Neural cell (in vitro differentiated cells): Measurements from ENCODE around the gene LRRC8D. TPM values are rescaled to one million over a fixed set of nuclear protein-coding genes. Genes with fewer than 3 reads are reported as not detected.

Experiments
- H2AFZ ChIP-seq: fragments of 200-600, 300-800 bp; sonication (generic), shearing (Covaris generic); 2 replicates; pipeline ENCODE4 v1.6.0; 2014; ENCODE audit warnings: low read depth, mild to moderate bottlenecking, antibody characterized with exemption, low read length, moderate library complexity
- H3F3A ChIP-seq: fragments of 200-600 bp; shearing (Covaris generic); 2 replicates; pipeline ENCODE4 v1.6.1; 2016; ENCODE audit warnings: mild to moderate bottlenecking, moderate library complexity, mixed read lengths, antibody characterized with exemption, low read length; ENCODE audit not compliant: insufficient read depth, poor library complexity, severe bottlenecking
- H3K27ac ChIP-seq: fragments of 200-600, 300-800 bp; sonication (generic), shearing (Covaris generic); 2 replicates; pipeline ENCODE4 v1.5.1; 2014; ENCODE audit warnings: mild to moderate bottlenecking, low read length, moderate library complexity
- H3K27me3 ChIP-seq: fragments of 300-800, 200-600 bp; sonication (generic), shearing (Covaris generic); 2 replicates; pipeline ENCODE4 v1.6.0; 2014; ENCODE audit warnings: mild to moderate bottlenecking, low read depth, low read length, moderate library complexity; ENCODE audit not compliant: insufficient read depth
- H3K36me3 ChIP-seq: fragments of 300-800, 200-600 bp; sonication (generic), shearing (Covaris generic); 2 replicates; pipeline ENCODE4 v1.5.1; 2014; ENCODE audit warnings: mild to moderate bottlenecking, antibody characterized with exemption, low read length, moderate library complexity; ENCODE audit not compliant: insufficient read depth
- H3K4me2 ChIP-seq: fragments of 300-800, 200-600 bp; sonication (generic), shearing (Covaris generic); 2 replicates; pipeline ENCODE4 v1.6.0; 2014; ENCODE audit warnings: mild to moderate bottlenecking, low read length
- H3K4me3 ChIP-seq: fragments of 300-800, 200-600 bp; sonication (generic), shearing (Covaris generic); 2 replicates; pipeline ENCODE4 v1.5.1; 2014; ENCODE audit warnings: mild to moderate bottlenecking, low read length, moderate library complexity
- H3K79me2 ChIP-seq: fragments of 200-600 bp; shearing (Covaris generic); replicated peaks from 2 replicates; pipeline ENCODE4 v1.6.0; 2014; ENCODE audit warnings: mild to moderate bottlenecking, low read length, moderate library complexity; ENCODE audit not compliant: insufficient read depth
- H3K9ac ChIP-seq: fragments of 300-800, 200-600 bp; sonication (generic), shearing (Covaris generic); 2 replicates; pipeline ENCODE4 v1.6.1; 2016; ENCODE audit warnings: mild to moderate bottlenecking, low read length, mixed read lengths
- H3K9me2 ChIP-seq: fragments of 200-600 bp; shearing (Covaris generic); 2 replicates; pipeline ENCODE4 v1.6.1; 2016; ENCODE audit warnings: mild to moderate bottlenecking, low read length, mixed read lengths; ENCODE audit not compliant: insufficient read depth
- H3K9me3 ChIP-seq: fragments of 200-600, 300-800 bp; sonication (generic), shearing (Covaris generic); 2 replicates; pipeline ENCODE4 v1.6.1; 2016; ENCODE audit warnings: mild to moderate bottlenecking, mixed run types, low read length, moderate library complexity, mixed read lengths
- H4K20me1 ChIP-seq: fragments of 200-600 bp; shearing (Covaris generic); 2 replicates; pipeline ENCODE4 v1.6.1; 2016; ENCODE audit warnings: mild to moderate bottlenecking, mixed run types; ENCODE audit not compliant: insufficient read depth
- CTCF ChIP-seq: fragments of 450-650 bp; IDR thresholded peaks from 2 replicates; pipeline ENCODE4 v1.5.1; 2014; ENCODE audit warnings: antibody characterized with exemption, mild to moderate bottlenecking, moderate library complexity; ENCODE audit not compliant: poor library complexity, severe bottlenecking
- EP300 ChIP-seq: fragments of 450-650 bp; conservative IDR thresholded peaks from 2 replicates; pipeline ENCODE4 v1.6.1; 2014; ENCODE audit warnings: antibody characterized with exemption, mild to moderate bottlenecking, moderate library complexity; ENCODE audit not compliant: poor library complexity, severe bottlenecking
- EZH2 ChIP-seq: fragments of 200-600, 300-800 bp; shearing (Covaris generic), sonication (generic); IDR thresholded peaks from 2 replicates; pipeline ENCODE4 v1.6.1; 2014; ENCODE audit warnings: antibody characterized with exemption, low read length, borderline replicate concordance, mild to moderate bottlenecking; ENCODE audit not compliant: insufficient read depth, poor library complexity, severe bottlenecking
- MXI1 ChIP-seq: fragments of 450-650 bp; conservative IDR thresholded peaks from 2 replicates; pipeline ENCODE4 v1.6.1; 2014; ENCODE audit warnings: antibody characterized with exemption, mild to moderate bottlenecking; ENCODE audit not compliant: poor library complexity, severe bottlenecking
- POLR2AphosphoS5 ChIP-seq: IDR thresholded peaks from 2 replicates; pipeline ENCODE4 v1.6.1; 2012
- RAD21 ChIP-seq: fragments of 450-650 bp; conservative IDR thresholded peaks from 2 replicates; pipeline ENCODE4 v1.6.1; 2014; ENCODE audit warnings: antibody characterized with exemption, mild to moderate bottlenecking, moderate library complexity
- SMC3 ChIP-seq: fragments of 450-650 bp; conservative IDR thresholded peaks from 2 replicates; pipeline ENCODE4 v1.6.1; 2014; ENCODE audit warnings: antibody characterized with exemption, mild to moderate bottlenecking, moderate library complexity; ENCODE audit not compliant: poor library complexity
- TAF1 ChIP-seq: IDR thresholded peaks from 2 replicates; pipeline ENCODE4 v1.6.1; 2012; ENCODE audit warnings: low read depth
- polyA plus RNA-seq: library from polyadenylated mRNA; depleted of rRNA; stranded (reverse); fragments of >200 nt; gene quantifications from 2 replicates; pipeline ENCODE4 v1.2.3, GENCODE V29; 2014
- TF ChIP-seq, protein P1 (sequence below): IDR thresholded peaks from 2 replicates; pipeline ENCODE4 v1.6.1; 2012; ENCODE audit warnings: borderline replicate concordance

LRRC8D gene
- polyA plus RNA-seq, 1 donor from 2014 or later: 43.7 TPM

GRCh38 chr1:89908672-89909436, 88.0 kb downstream of the LRRC8D start:
- H3K9me3 ChIP-seq: no peaks in the 10 kb centered on the region
- TF ChIP-seq RAD21: no peak
- no peak for TF ChIP-seq EP300
- no peak for TF ChIP-seq MXI1
- no peak for TF ChIP-seq SMC3
- TF ChIP-seq EZH2: no peak
- TF ChIP-seq POLR2AphosphoS5: no peak
- no peak for TF ChIP-seq TAF1
- TF ChIP-seq CTCF: no peak
- TF ChIP-seq, protein P1, sequence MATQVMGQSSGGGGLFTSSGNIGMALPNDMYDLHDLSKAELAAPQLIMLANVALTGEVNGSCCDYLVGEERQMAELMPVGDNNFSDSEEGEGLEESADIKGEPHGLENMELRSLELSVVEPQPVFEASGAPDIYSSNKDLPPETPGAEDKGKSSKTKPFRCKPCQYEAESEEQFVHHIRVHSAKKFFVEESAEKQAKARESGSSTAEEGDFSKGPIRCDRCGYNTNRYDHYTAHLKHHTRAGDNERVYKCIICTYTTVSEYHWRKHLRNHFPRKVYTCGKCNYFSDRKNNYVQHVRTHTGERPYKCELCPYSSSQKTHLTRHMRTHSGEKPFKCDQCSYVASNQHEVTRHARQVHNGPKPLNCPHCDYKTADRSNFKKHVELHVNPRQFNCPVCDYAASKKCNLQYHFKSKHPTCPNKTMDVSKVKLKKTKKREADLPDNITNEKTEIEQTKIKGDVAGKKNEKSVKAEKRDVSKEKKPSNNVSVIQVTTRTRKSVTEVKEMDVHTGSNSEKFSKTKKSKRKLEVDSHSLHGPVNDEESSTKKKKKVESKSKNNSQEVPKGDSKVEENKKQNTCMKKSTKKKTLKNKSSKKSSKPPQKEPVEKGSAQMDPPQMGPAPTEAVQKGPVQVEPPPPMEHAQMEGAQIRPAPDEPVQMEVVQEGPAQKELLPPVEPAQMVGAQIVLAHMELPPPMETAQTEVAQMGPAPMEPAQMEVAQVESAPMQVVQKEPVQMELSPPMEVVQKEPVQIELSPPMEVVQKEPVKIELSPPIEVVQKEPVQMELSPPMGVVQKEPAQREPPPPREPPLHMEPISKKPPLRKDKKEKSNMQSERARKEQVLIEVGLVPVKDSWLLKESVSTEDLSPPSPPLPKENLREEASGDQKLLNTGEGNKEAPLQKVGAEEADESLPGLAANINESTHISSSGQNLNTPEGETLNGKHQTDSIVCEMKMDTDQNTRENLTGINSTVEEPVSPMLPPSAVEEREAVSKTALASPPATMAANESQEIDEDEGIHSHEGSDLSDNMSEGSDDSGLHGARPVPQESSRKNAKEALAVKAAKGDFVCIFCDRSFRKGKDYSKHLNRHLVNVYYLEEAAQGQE: no peak
- no peak overlapping the region for H3K4me3 ChIP-seq
- no peaks in the 10 kb centered on the region for H3K27me3 ChIP-seq
- no peak overlapping the region for H3K4me2 ChIP-seq
- H4K20me1 ChIP-seq: peaks cover 7% of the 10 kb centered on the region
- H3F3A ChIP-seq: no peaks in the 10 kb centered on the region
- no peaks in the 10 kb centered on the region for H3K36me3 ChIP-seq
- no peak overlapping the region for H3K27ac ChIP-seq
- peak overlapping the region; percentile 2 for H3K9ac ChIP-seq
- peaks cover under 1% of the 10 kb centered on the region for H3K79me2 ChIP-seq
- H2AFZ ChIP-seq: no peak overlapping the region
- H3K9me2 ChIP-seq: no peaks in the 10 kb centered on the region

- no peaks in the 10 kb centered on the region for H3K9me2 ChIP-seq
- TF ChIP-seq, protein P1: no peak
- no peak for TF ChIP-seq SMC3
- TF ChIP-seq EZH2: no peak
- TF ChIP-seq CTCF: no peak
- TF ChIP-seq MXI1: no peak
- TF ChIP-seq TAF1: no peak
- TF ChIP-seq EP300: no peak
- no peak for TF ChIP-seq RAD21
- no peak for TF ChIP-seq POLR2AphosphoS5
- H3F3A ChIP-seq: no peaks in the 10 kb centered on the region
- H3K9me3 ChIP-seq: no peaks in the 10 kb centered on the region
- H3K9ac ChIP-seq: no peak overlapping the region
- no peaks in the 10 kb centered on the region for H3K79me2 ChIP-seq
- H3K27ac ChIP-seq: no peak overlapping the region
- H3K4me2 ChIP-seq: no peak overlapping the region
- no peaks in the 10 kb centered on the region for H3K27me3 ChIP-seq
- no peaks in the 10 kb centered on the region for H4K20me1 ChIP-seq
- no peaks in the 10 kb centered on the region for H3K36me3 ChIP-seq
- no peak overlapping the region for H3K4me3 ChIP-seq
- no peak overlapping the region for H2AFZ ChIP-seq
These were observed 89.4 kb downstream of the LRRC8D start for GRCh38 chr1:89910268-89910667.
